Measurements from ENCODE around the gene GJA1. TPM values are rescaled to one million over a fixed set of nuclear protein-coding genes. Genes with fewer than 3 reads are reported as not detected.
"Not testable (repeated sequence)": the region's sequence is repeated elsewhere in the genome, so short reads cannot be mapped to it uniquely, and the experiment has no call there.

Gene GJA1
- total RNA-seq, 5 donors from 2014 or later (not counting 1 experiment from before 2014, with no cell fraction given) = 1.1 to 1.5 (median 1.4) TPM; not detected in 2

DNA sequence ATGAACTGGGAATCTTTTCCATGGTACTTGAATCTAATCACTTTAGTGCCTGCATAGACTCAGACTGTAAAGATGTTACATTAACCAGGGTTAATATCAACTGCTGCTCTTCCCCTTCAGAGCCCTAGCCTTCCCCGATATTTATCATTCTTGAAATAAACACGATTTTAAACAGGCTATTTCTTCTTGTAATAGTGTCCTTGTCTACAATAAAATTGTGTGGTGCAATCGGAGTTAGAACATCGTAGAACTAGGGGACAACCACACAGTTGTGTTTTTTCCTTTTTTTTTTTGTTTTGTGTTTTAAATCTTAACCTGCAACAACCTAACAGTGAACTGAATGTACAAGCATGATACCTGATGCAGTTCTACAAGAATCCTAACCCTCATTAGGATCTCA, 4.5 kb downstream of the GJA1 start:
- peaks cover 23 to 26% (median 24%) of the 10 kb centered on the region in 3 donors for H3K4me1 Mint-ChIP-seq
- no peak overlapping the region for H3K27ac Mint-ChIP-seq
- no CpG with 5 or more reads among the region's 4 CpGs for WGBS (ENCODE audit: insufficient coverage)
- DNase-seq = no peak
- H3K27me3 Mint-ChIP-seq = peaks cover 18 to 29% of the 10 kb centered on the region in 2 donors
- H3K9me3 Mint-ChIP-seq = no peaks in the 10 kb centered on the region
- peaks cover 18 to 20% of the 10 kb centered on the region in 2 experiments for H3K27me3 ChIP-seq (replicated peaks in 1 of 2; ENCODE audit: control insufficient read depth in 2 of 2, extremely low read depth in 1 of 2, insufficient read depth in 2 of 2, low read length in 1 of 2)
- no peak for ATAC-seq (replicated peaks in 1 of 4)
- no peak overlapping the region for H3K4me3 Mint-ChIP-seq
- no peaks in the 10 kb centered on the region for H3K9me3 ChIP-seq
- POLR2A ChIA-PET = no interaction called here
- CTCF ChIA-PET = interaction anchor here in 1 of 2 donors (0.7 kb wide), 1 partner anchor 307 kb away, joined by 5 read pairs; no protein-coding TSS in a partner anchor
- H3K36me3 ChIP-seq (ENCODE audit: control insufficient read depth in 2 of 2, extremely low read depth in 1 of 2, insufficient read depth in 1 of 2, low read length in 1 of 2) = no peaks in the 10 kb centered on the region
- no peaks in the 10 kb centered on the region for H3K36me3 Mint-ChIP-seq
- peaks cover 0 to 12% of the 10 kb centered on the region in 2 experiments for H3K4me1 ChIP-seq (ENCODE audit: control insufficient read depth in 1 of 2, extremely low read depth in 1 of 2, insufficient read depth in 2 of 2, low read length in 2 of 2)
- H3K27ac ChIP-seq (ENCODE audit: low read length) = no peak overlapping the region
- no peak overlapping the region for H3K4me3 ChIP-seq (ENCODE audit: control insufficient read depth in 1 of 2, extremely low read depth in 1 of 2, low read length in 1 of 2)

DNA sequence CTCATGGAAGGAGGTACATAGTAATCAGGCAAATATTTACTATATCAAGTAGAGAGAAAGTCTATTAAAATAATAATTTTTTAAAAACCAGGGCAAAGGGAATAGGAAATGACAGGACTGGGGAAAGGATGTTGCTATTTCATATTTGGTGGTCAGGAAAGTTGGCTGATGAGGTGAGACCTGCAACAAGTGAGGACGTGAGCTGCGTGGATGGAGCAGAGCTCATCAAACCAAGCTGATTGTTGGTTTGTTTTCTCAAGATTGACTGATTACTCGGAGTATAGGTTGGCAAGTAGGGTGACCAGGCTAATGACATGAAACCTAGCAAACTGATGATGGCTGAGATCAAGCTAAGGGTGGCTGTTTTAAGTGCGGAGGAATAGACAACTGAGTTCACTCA, 6.0 kb downstream of the GJA1 start:
- CTCF ChIA-PET = no interaction called here
- 85% methylated on average over 3 of the region's 4 CpGs for WGBS (ENCODE audit: insufficient coverage)
- Histone ChIP-seq H3K9me3 (no peaks in the 10 kb centered on the region), H3K27me3 (replicated peaks in 1 of 2; ENCODE audit: control insufficient read depth in 2 of 2, extremely low read depth in 1 of 2, insufficient read depth in 2 of 2, low read length in 1 of 2) (peaks cover 16% of the 10 kb centered on the region in 2 experiments), H3K4me1 (ENCODE audit: control insufficient read depth in 1 of 2, extremely low read depth in 1 of 2, insufficient read depth in 2 of 2, low read length in 2 of 2) (peaks cover 0 to 11% of the 10 kb centered on the region in 2 experiments), H3K36me3 (ENCODE audit: control insufficient read depth in 2 of 2, extremely low read depth in 1 of 2, insufficient read depth in 1 of 2, low read length in 1 of 2) (no peaks in the 10 kb centered on the region), H3K4me3 (ENCODE audit: control insufficient read depth in 1 of 2, extremely low read depth in 1 of 2, low read length in 1 of 2) (no peak overlapping the region), H3K27ac (ENCODE audit: low read length) (no peak overlapping the region)
- no peaks in the 10 kb centered on the region for H3K9me3 Mint-ChIP-seq
- ATAC-seq (replicated peaks in 1 of 4) (no peak), DNase-seq (no peak)
- H3K36me3 Mint-ChIP-seq = no peaks in the 10 kb centered on the region
- H3K4me1 Mint-ChIP-seq = peaks cover 19 to 20% (median 19%) of the 10 kb centered on the region in 3 donors
- H3K27me3 Mint-ChIP-seq = peaks cover 18 to 23% of the 10 kb centered on the region in 2 donors
- H3K4me3 Mint-ChIP-seq = no peak overlapping the region
- POLR2A ChIA-PET = interaction anchor here in 1 of 2 donors (0.6 kb wide), 1 partner anchor 410 kb away, joined by 4 read pairs; no protein-coding TSS in a partner anchor
- H3K27ac Mint-ChIP-seq = no peak overlapping the region

DNA sequence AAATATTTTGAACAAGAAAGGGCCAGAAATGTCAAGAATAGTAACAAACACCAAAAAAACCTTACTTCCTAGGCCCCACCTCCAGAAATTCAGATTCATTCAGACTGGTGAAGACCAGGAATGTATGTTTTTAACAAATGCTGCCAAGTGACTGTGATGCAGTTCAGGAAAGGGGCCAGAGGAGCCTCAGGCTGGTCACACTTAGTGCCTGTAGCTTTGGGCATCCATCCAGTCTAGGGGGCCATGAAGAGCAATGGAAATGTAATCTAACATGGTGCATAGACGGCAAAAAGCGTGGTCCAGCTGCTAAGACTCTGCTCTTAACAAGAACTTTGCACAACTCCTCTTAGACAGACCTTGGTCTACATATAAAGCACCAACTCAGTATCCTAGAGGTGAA, 7.1 kb downstream of the GJA1 start:
- Mint-ChIP-seq H3K36me3 (no peaks in the 10 kb centered on the region), H3K27me3 (peaks cover 13 to 23% of the 10 kb centered on the region in 2 donors), H3K9me3 (no peaks in the 10 kb centered on the region), H3K4me3 (no peak overlapping the region), H3K27ac (no peak overlapping the region), H3K4me1 (peaks cover 8 to 9% (median 9%) of the 10 kb centered on the region in 3 donors)
- no peak for ATAC-seq (replicated peaks in 1 of 4)
- WGBS (ENCODE audit: insufficient coverage) = no CpG with 5 or more reads among the region's 2 CpGs
- Histone ChIP-seq H3K27ac (ENCODE audit: low read length) (no peak overlapping the region), H3K9me3 (no peaks in the 10 kb centered on the region), H3K27me3 (replicated peaks in 1 of 2; ENCODE audit: control insufficient read depth in 2 of 2, extremely low read depth in 1 of 2, insufficient read depth in 2 of 2, low read length in 1 of 2) (peaks cover 5 to 8% of the 10 kb centered on the region in 2 experiments), H3K4me3 (ENCODE audit: control insufficient read depth in 1 of 2, extremely low read depth in 1 of 2, low read length in 1 of 2) (no peak overlapping the region), H3K4me1 (ENCODE audit: control insufficient read depth in 1 of 2, extremely low read depth in 1 of 2, insufficient read depth in 2 of 2, low read length in 2 of 2) (peaks cover 0 to under 1% of the 10 kb centered on the region in 2 experiments), H3K36me3 (ENCODE audit: control insufficient read depth in 2 of 2, extremely low read depth in 1 of 2, insufficient read depth in 1 of 2, low read length in 1 of 2) (no peaks in the 10 kb centered on the region)
- CTCF ChIA-PET = interaction anchor here in 1 of 2 donors (0.6 kb wide), 1 partner anchor 408 kb away, joined by 3 read pairs; no protein-coding TSS in a partner anchor
- no peak for DNase-seq
- POLR2A ChIA-PET = no interaction called here

DNA sequence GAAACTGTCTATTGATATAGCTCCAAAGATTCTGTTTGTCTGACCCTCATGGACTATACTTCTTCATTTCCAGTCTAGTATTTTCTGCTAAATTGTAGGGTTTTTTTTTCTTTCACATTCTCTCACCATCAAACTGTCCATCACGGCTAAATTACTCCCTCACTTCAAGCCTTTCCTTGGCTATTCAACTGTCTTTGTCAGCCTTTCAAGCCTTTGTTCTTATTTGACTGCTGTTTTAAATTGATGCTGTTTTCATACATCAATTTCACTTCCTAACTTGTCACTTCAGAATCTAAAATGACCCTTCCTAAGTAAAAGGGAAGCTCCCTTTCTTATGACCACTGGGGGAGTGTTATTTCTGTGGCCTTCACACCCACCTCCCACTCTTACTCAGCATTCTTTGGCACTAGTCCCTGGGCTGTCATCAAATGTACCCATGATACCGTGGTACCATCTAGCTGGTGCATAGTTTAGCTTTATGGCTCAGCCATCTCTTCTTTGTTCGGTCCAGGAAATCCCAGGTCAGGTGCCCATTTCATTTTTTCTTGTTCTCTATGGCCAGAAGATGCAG, 8.6 kb downstream of the GJA1 start:
- ChIA-PET POLR2A (interaction anchor here in 1 of 2 donors (0.6 kb wide), 1 partner anchor 385 kb away, joined by 3 read pairs; no protein-coding TSS in a partner anchor), CTCF (no interaction called here)
- H3K36me3 ChIP-seq (ENCODE audit: control insufficient read depth in 2 of 2, extremely low read depth in 1 of 2, insufficient read depth in 1 of 2, low read length in 1 of 2) = no peaks in the 10 kb centered on the region
- H3K27me3 ChIP-seq (replicated peaks in 1 of 2; ENCODE audit: control insufficient read depth in 2 of 2, extremely low read depth in 1 of 2, insufficient read depth in 2 of 2, low read length in 1 of 2) = peaks cover 0 to 5% of the 10 kb centered on the region in 2 experiments
- Mint-ChIP-seq H3K36me3 (no peaks in the 10 kb centered on the region), H3K9me3 (no peaks in the 10 kb centered on the region), H3K4me1 (no peaks in the 10 kb centered on the region), H3K27me3 (peaks cover 5 to 19% of the 10 kb centered on the region in 2 donors), H3K4me3 (no peak overlapping the region), H3K27ac (no peak overlapping the region)
- DNase-seq = no peak
- H3K9me3 ChIP-seq = no peaks in the 10 kb centered on the region
- ATAC-seq (replicated peaks in 1 of 4) = no peak
- 81% methylated on average over 2 of the region's 3 CpGs for WGBS (ENCODE audit: insufficient coverage)
- no peak overlapping the region for H3K27ac ChIP-seq (ENCODE audit: low read length)
- H3K4me1 ChIP-seq (ENCODE audit: control insufficient read depth in 1 of 2, extremely low read depth in 1 of 2, insufficient read depth in 2 of 2, low read length in 2 of 2) = no peaks in the 10 kb centered on the region
- H3K4me3 ChIP-seq (ENCODE audit: control insufficient read depth in 1 of 2, extremely low read depth in 1 of 2, low read length in 1 of 2) = no peak overlapping the region

DNA sequence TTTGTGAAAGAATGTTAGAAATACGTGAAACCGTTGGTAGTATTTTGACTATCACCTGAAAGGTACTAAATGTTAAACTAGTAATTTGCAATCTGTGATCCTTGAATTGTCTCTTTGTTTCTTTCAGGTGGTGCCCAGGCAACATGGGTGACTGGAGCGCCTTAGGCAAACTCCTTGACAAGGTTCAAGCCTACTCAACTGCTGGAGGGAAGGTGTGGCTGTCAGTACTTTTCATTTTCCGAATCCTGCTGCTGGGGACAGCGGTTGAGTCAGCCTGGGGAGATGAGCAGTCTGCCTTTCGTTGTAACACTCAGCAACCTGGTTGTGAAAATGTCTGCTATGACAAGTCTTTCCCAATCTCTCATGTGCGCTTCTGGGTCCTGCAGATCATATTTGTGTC, 11.3 kb downstream of the GJA1 start:
- peaks cover 3 to 11% of the 10 kb centered on the region in 2 donors for H3K27me3 Mint-ChIP-seq
- H3K27ac ChIP-seq (ENCODE audit: low read length); H3K36me3 ChIP-seq (ENCODE audit: control insufficient read depth in 2 of 2, extremely low read depth in 1 of 2, insufficient read depth in 1 of 2, low read length in 1 of 2); ATAC-seq (replicated peaks in 1 of 4); H3K4me1 ChIP-seq (ENCODE audit: control insufficient read depth in 1 of 2, extremely low read depth in 1 of 2, insufficient read depth in 2 of 2, low read length in 2 of 2); H3K4me3 ChIP-seq (ENCODE audit: control insufficient read depth in 1 of 2, extremely low read depth in 1 of 2, low read length in 1 of 2); H3K9me3 ChIP-seq; H3K4me3 Mint-ChIP-seq; H3K27ac Mint-ChIP-seq; H3K36me3 Mint-ChIP-seq; H3K4me1 Mint-ChIP-seq; POLR2A ChIA-PET; CTCF ChIA-PET; DNase-seq; H3K9me3 Mint-ChIP-seq; H3K27me3 ChIP-seq (replicated peaks in 1 of 2; ENCODE audit: control insufficient read depth in 2 of 2, extremely low read depth in 1 of 2, insufficient read depth in 2 of 2, low read length in 1 of 2): not testable (repeated sequence)
- WGBS (ENCODE audit: insufficient coverage) = 93% methylated on average over 2 of the region's 7 CpGs

DNA sequence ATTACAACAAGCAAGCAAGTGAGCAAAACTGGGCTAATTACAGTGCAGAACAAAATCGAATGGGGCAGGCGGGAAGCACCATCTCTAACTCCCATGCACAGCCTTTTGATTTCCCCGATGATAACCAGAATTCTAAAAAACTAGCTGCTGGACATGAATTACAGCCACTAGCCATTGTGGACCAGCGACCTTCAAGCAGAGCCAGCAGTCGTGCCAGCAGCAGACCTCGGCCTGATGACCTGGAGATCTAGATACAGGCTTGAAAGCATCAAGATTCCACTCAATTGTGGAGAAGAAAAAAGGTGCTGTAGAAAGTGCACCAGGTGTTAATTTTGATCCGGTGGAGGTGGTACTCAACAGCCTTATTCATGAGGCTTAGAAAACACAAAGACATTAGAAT, 12.3 kb downstream of the GJA1 start:
- DNase-seq; H3K9me3 Mint-ChIP-seq; H3K4me1 Mint-ChIP-seq; H3K9me3 ChIP-seq; CTCF ChIA-PET; H3K27ac ChIP-seq (ENCODE audit: low read length); H3K4me1 ChIP-seq (ENCODE audit: control insufficient read depth in 1 of 2, extremely low read depth in 1 of 2, insufficient read depth in 2 of 2, low read length in 2 of 2); ATAC-seq (replicated peaks in 1 of 4); H3K4me3 ChIP-seq (ENCODE audit: control insufficient read depth in 1 of 2, extremely low read depth in 1 of 2, low read length in 1 of 2); H3K36me3 ChIP-seq (ENCODE audit: control insufficient read depth in 2 of 2, extremely low read depth in 1 of 2, insufficient read depth in 1 of 2, low read length in 1 of 2); H3K27me3 ChIP-seq (replicated peaks in 1 of 2; ENCODE audit: control insufficient read depth in 2 of 2, extremely low read depth in 1 of 2, insufficient read depth in 2 of 2, low read length in 1 of 2); H3K4me3 Mint-ChIP-seq; H3K36me3 Mint-ChIP-seq; POLR2A ChIA-PET; H3K27ac Mint-ChIP-seq: not testable (repeated sequence)
- WGBS (ENCODE audit: insufficient coverage) = 100% methylated on average over 1 of the region's 7 CpGs
- H3K27me3 Mint-ChIP-seq = peaks cover 3 to 11% of the 10 kb centered on the region in 2 donors
